Stimulated activated naive CD4-positive, alpha-beta T cell (primary cell): ENCODE measurements around the gene DPP6.
"Not testable (repeated sequence)": the region's sequence is repeated elsewhere in the genome, so short reads cannot be mapped to it uniquely, and the experiment has no call there.

ENCODE experiments used
- DNase-seq, 6 experiments: peaks; one replicate each; lab custom pipeline; 2025; lab: John Stamatoyannopoulos, UW

DPP6 gene

GRCh38 chr7:154931906-154932305, 879.7 kb downstream of the DPP6 start:
- no peak for DNase-seq

DNA sequence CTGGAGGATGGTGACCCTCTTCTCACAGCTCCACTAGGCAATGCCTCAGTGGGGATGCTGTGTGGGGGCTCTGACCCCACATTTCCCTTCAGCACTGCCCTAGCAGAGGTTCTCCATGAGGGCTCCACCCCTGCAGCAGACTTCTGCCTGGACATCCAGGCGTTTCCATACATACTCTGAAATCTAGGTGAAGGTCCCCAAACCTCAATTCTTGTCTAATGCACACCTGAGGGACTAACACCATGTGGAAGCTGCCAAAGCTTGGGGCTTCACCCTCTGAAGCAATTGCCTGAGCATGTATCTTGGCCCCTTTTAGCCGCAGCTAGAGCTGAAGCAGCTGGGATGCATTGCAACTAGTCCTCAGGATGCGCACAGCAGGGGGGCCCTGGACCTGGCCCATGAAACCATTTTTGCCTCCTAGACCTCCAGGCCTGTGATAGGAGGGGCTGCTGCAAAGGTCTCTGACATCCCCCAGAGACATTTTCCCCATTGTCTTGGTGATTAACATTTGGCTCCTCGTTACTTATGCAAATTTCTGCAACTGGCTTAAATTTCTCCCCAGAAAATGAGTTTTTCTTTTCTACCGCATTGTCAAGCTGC, 882.3 kb downstream of the DPP6 start:
- DNase-seq, result not testable (repeated sequence)

GRCh38 chr7:154937837-154938236, 885.6 kb downstream of the DPP6 start:
- DNase-seq, result no peak

DNA sequence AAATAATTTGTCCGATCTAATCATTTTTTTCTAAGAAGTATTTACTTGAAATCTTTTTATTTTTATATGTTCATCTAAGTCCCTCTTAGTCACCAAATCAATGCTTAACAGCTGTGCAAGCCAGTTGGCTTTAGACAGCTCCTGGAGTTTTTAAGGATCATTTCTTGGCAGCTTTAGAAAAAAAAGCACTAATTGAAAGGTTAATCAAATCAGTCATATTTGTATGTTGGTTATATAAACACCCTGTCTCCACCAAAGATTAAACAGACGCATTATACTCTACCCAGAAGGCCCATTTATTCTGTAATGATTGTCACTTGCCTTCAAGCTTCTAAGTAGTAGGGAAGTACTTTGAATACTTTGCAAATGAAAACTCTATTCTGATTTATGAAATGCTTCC, 890.5 kb downstream of the DPP6 start:
- DNase-seq, result no peak
